Tibial nerve (tissue), 4 donors: ENCODE data around the gene AARS1. TPM values are rescaled to one million over a fixed set of nuclear protein-coding genes. Genes with fewer than 3 reads are reported as not detected.
"Not testable (repeated sequence)": the region's sequence is repeated elsewhere in the genome, so short reads cannot be mapped to it uniquely, and the experiment has no call there.

Experiments
- DNase-seq, 2 donors: peaks; one replicate each; pipeline ENCODE4 v3.0.0-alpha.2; 2019; ENCODE audit warnings: low spot score in 2 of 2
- H3K27ac ChIP-seq, 4 donors: fragments of 200-600 bp; sonication (generic) in 3 of 4; one replicate each; pipeline ENCODE4 v1.5.1; 2017 to 2019; ENCODE audit warnings: mild to moderate bottlenecking in 1 of 4
- H3K27me3 ChIP-seq, 2 donors: fragments of 200-600 bp; sonication (generic) in 1 of 2; one replicate each; pipeline versions ENCODE4 v1.5.1 to v1.6.0; 2017 to 2019
- H3K36me3 ChIP-seq, 3 donors: fragments of 200-600 bp; sonication (generic); one replicate each; pipeline ENCODE4 v1.5.1; 2018 to 2019
- H3K4me1 ChIP-seq, 4 donors: fragments of 200-600 bp; sonication (generic) in 3 of 4; one replicate each; pipeline ENCODE4 v1.5.1; 2017 to 2019
- H3K4me3 ChIP-seq, 4 donors: fragments of 200-600 bp; sonication (generic) in 3 of 4; one replicate each; pipeline ENCODE4 v1.5.1; 2017 to 2019; ENCODE audit warnings: mild to moderate bottlenecking in 1 of 4, moderate library complexity in 1 of 4
- H3K9me3 ChIP-seq, 4 donors: fragments of 200-600 bp; sonication (generic) in 3 of 4; one replicate each; pipeline ENCODE4 v1.5.1; 2017 to 2019
- CTCF ChIP-seq, 5 experiments: fragments of 200-600 bp in 3 of 5; fragments of 450-650 bp in 2 of 5; sonication (generic) in 3 of 5; IDR thresholded peaks; one replicate each; pipeline ENCODE4 v1.5.1; 2016 to 2019; ENCODE audit warnings: antibody characterized with exemption in 5 of 5, mild to moderate bottlenecking in 3 of 5, moderate library complexity in 2 of 5
- EP300 ChIP-seq, 2 donors: sonication (generic); formaldehyde crosslinking; IDR thresholded peaks; one replicate each; pipeline ENCODE4 v1.6.1; 2017; ENCODE audit warnings: antibody characterized with exemption in 2 of 2, mild to moderate bottlenecking in 1 of 2
- POLR2A ChIP-seq, 2 donors: fragments of 450-650 bp; IDR thresholded peaks; one replicate each; pipeline ENCODE4 v1.6.1; 2017; ENCODE audit warnings: antibody characterized with exemption in 2 of 2, mild to moderate bottlenecking in 2 of 2, moderate library complexity in 2 of 2
- WGBS, 2 donors: methylation state at CpG; one replicate each; pipeline ENCODE4 v1.1.5; 2018; 5-methylcytosine and 5-hydroxymethylcytosine counted together
- total RNA-seq, 4 donors: library from RNA; depleted of rRNA; stranded (reverse); fragments of >200 nt; gene quantifications; one replicate each; pipeline ENCODE4 v1.1.0, GENCODE V29; 2016

The AARS1 gene
- total RNA-seq, 4 donors from 2014 or later, result 69.8 to 129 (median 88.9) TPM

DNA sequence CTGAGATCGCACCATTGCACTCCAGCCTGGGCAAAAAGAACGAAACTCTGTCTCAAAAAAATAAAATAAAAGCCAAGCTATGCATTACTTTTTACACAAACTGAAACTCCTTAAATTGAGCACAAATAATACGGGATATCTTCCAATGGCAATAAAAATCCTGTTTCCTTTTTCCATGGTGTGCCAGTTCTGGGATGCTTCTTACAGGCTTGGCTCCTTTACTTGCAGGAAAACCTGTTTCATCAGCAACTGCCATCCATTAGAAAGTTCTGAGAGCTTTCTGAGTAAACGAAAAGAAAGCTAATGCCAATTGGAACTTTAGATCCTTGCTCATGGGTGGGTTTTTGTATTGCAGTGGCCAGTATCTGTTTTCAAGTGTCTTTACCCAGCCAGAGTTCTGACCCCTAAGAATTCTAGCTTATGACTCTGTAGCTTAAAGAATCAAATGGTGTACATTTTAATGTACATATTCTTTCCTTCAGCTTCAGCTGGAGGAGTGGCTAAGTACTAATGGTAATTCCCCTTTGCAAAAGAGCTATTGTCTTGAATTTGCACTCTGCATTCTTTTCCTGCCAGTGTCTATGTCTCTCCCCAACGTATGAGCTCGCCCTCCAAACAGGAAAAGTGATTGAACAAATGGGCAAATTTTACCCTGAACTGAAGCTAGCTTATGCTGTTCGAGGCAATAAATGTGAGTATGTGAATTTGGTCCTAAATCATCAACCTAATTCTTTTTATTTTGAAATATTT lies 35.9 kb upstream of the AARS1 start:
- Histone ChIP-seq H3K4me3 (no peak overlapping the region), H3K27ac (no peak overlapping the region), H3K27me3 (no peaks in the 10 kb centered on the region), H3K36me3 (peaks cover 0 to 98% (median 5%) of the 10 kb centered on the region in 3 donors), H3K9me3 (no peaks in the 10 kb centered on the region), H3K4me1 (no peaks in the 10 kb centered on the region)
- no peak for TF ChIP-seq CTCF (IDR thresholded peaks at IDR 0.05)
- TF ChIP-seq EP300 (IDR thresholded peaks at IDR 0.05), result no peak
- TF ChIP-seq POLR2A (IDR thresholded peaks at IDR 0.05), result no peak
- no peak for DNase-seq
- WGBS, 2 donors, result 78 to 84% methylated on average over 7 of the region's 7 CpGs

- Histone ChIP-seq H3K36me3 (peaks cover 6 to 98% (median 10%) of the 10 kb centered on the region in 3 donors), H3K4me3 (no peak overlapping the region), H3K4me1 (no peaks in the 10 kb centered on the region), H3K27ac (no peak overlapping the region), H3K27me3 (no peaks in the 10 kb centered on the region), H3K9me3 (no peaks in the 10 kb centered on the region)
- TF ChIP-seq EP300 (IDR thresholded peaks at IDR 0.05), result no peak
- no peak for TF ChIP-seq POLR2A (IDR thresholded peaks at IDR 0.05)
- no peak for TF ChIP-seq CTCF (IDR thresholded peaks at IDR 0.05)
- 96 to 97% methylated on average over 5 of the region's 5 CpGs for WGBS, 2 donors
- DNase-seq, result no peak
Observed at GRCh38 chr16:70320121-70320520, 30.8 kb upstream of the AARS1 start.

DNA sequence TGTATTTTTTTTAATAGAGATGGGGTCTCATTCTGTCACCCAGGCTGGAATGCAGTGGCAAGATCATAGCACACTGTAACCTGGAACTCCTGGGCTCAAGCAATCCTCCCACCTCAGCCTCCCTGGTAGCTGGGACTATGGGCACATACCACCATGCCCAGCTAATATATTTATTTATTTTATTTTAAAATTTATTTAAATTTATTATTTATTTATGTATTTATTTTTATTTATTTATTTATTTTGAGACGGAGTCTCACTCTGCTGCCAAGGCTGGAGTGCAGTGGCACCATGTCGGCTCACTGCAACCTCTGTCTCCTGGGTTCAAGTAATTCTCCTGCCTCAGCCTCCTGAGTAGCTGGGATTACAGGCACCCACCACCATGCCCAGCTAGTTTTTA lies 18.4 kb upstream of the AARS1 start:
- not testable (repeated sequence) for H3K27ac ChIP-seq, DNase-seq, H3K4me1 ChIP-seq, H3K27me3 ChIP-seq, H3K4me3 ChIP-seq, H3K9me3 ChIP-seq
- WGBS, 2 donors, result 93 to 97% methylated on average over 2 of the region's 2 CpGs
- H3K36me3 ChIP-seq, result peaks cover 0 to 15% (median 0%) of the 10 kb centered on the region in 3 donors

DNA sequence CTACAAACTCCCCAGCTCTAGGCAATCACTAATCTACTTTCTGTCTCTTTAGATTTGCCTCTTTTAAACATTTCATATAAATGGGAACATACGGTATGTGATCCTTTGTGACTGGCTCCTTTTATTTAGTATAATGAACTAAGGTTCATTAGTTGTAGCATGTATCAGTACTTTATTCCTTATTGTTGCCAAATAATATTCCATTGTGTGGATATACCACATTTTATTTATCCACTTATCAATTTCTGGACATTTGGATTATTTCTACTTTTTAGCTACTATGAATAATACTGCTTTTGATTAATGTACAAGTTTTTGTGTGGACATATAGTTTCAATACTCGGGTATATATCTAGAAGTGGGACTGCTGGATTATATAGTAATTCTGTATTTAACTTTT lies 17.6 kb upstream of the AARS1 start:
- no peak overlapping the region for H3K27ac ChIP-seq
- H3K27me3 ChIP-seq, result no peaks in the 10 kb centered on the region
- TF ChIP-seq CTCF (IDR thresholded peaks at IDR 0.05) (no peak), POLR2A (IDR thresholded peaks at IDR 0.05) (no peak), EP300 (IDR thresholded peaks at IDR 0.05) (no peak)
- H3K9me3 ChIP-seq, result peaks cover 0 to 11% (median 0%) of the 10 kb centered on the region in 4 donors
- WGBS, 2 donors, result 90 to 93% methylated on average over 2 of the region's 2 CpGs
- H3K4me1 ChIP-seq, result peaks cover 0 to 4% (median 0%) of the 10 kb centered on the region in 4 donors
- no peak for DNase-seq
- H3K4me3 ChIP-seq, result no peak overlapping the region
- peaks cover 0 to 23% (median 0%) of the 10 kb centered on the region in 3 donors for H3K36me3 ChIP-seq

DNA sequence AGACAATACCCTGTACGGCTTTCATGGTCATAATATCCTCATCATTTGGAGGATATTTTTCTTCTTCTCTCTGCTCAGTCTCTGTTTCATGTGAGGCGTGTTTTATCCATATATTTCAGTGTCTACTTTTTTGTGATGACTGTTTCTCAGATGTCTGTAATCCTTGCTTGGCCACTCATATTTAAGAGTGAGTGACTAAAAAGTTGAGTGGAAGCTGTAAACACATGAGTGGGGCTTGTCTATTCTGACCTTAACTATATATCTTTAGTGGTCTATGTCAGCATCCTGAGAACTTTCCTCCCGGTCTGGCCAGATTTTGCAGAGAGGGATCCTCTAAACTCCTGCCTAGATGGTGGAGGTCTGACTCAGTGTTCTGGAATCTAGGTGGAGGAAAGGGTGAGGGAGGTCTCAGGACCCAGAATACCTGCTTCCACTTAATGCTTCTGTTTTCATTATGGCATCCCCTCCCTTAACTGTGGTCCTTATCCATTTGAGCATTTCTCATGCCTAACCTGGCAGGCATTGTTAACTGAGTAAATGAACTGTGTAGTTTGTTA lies 15.7 kb upstream of the AARS1 start:
- Histone ChIP-seq H3K36me3 (peaks cover 0 to 40% (median 0%) of the 10 kb centered on the region in 3 donors), H3K4me1 (peaks cover 0 to 6% (median 0%) of the 10 kb centered on the region in 4 donors), H3K4me3 (no peak overlapping the region), H3K27ac (no peak overlapping the region), H3K9me3 (peaks cover 0 to 26% (median 0%) of the 10 kb centered on the region in 4 donors), H3K27me3 (no peaks in the 10 kb centered on the region)
- no peak for DNase-seq
- no peak for TF ChIP-seq EP300 (IDR thresholded peaks at IDR 0.05)
- no peak for TF ChIP-seq POLR2A (IDR thresholded peaks at IDR 0.05)
- no peak for TF ChIP-seq CTCF (IDR thresholded peaks at IDR 0.05)
- WGBS, 2 donors, result 66 to 76% methylated on average over 3 of the region's 3 CpGs
